Right lobe of liver (tissue), 4 donors: ENCODE measurements around the gene EXOC2.

Experiments used
- CTCF ChIP-seq, 4 donors: fragments of 200-600 bp in 3 of 4; fragments of 450-650 bp in 1 of 4; IDR thresholded peaks; one replicate each; pipeline versions ENCODE4 v1.5.1 to v1.8.0; 2016 to 2022; ENCODE audit warnings: antibody characterized with exemption in 4 of 4, mild to moderate bottlenecking in 2 of 4
- POLR2A ChIP-seq: fragments of 450-650 bp; IDR thresholded peaks from one replicate; pipeline ENCODE4 v1.6.1; 2017; ENCODE audit warnings: antibody characterized with exemption, mild to moderate bottlenecking
- donor health status: DM: no; HTN: no; CAD: no.
- donor health status: DM: no; HTN: no; CAD: no.
- donor health status: DM: no; HTN: yes; CAD: no.

DNA sequence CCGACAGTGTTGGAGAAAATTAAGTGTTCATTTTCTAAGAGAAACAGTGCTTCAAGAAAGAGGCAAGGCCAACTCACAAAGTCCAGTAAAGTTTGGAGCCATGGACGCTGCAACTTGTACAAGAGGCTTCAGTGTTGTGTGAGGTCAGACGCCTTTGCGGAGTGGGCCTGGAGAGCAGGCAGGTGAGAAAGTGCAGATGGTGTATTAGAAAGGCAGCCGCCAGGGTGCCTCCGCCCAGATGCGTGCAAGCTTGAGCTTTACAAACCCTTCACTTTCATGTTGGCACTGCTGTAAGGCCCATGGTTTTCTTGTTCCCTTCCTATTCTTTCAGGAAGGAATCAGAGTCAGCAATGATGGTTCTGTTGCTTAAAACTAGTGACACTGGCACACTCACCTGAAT, 25.4 kb upstream of the EXOC2 start:
- TF ChIP-seq POLR2A, result no peak
- TF ChIP-seq CTCF (IDR thresholded peaks at IDR 0.05), result no peak
